NOMO-1 treated with dmso at 0.1 percent for 144 hours (cell line): ENCODE results near the gene TCF19.
"Not testable (repeated sequence)": the region's sequence is repeated elsewhere in the genome, so short reads cannot be mapped to it uniquely, and the experiment has no call there.

Experiments
- DNase-seq: peaks from one replicate; lab custom pipeline; 2025; ENCODE audit not compliant: unreplicated experiment; lab: John Stamatoyannopoulos, UW

The TCF19 gene

GRCh38 chr6:31161216-31162126 is 3.1 kb downstream of the TCF19 start:
- no peak for DNase-seq

GRCh38 chr6:31162463-31163165 is 4.2 kb downstream of the TCF19 start:
- no peak for DNase-seq

GRCh38 chr6:31163922-31164321 is 5.5 kb downstream of the TCF19 start:
- DNase-seq, result no peak

- DNase-seq, result not testable (repeated sequence)
Measured at GRCh38 chr6:31164475-31165063, 6.2 kb downstream of the TCF19 start.

GRCh38 chr6:31165064-31165832 is 6.9 kb downstream of the TCF19 start:
- DNase-seq, result not testable (repeated sequence)

GRCh38 chr6:31165986-31166385 is 7.6 kb downstream of the TCF19 start:
- no peak for DNase-seq

- no peak for DNase-seq
Measured at GRCh38 chr6:31168606-31169005, 10.2 kb downstream of the TCF19 start.

- no peak for DNase-seq
Measured at GRCh38 chr6:31169123-31169857, 10.9 kb downstream of the TCF19 start.

GRCh38 chr6:31169858-31170599 is 11.6 kb downstream of the TCF19 start:
- DNase-seq, result not testable (repeated sequence)

- DNase-seq, result no peak
Measured at GRCh38 chr6:31170600-31170881, 12.2 kb downstream of the TCF19 start, which contains the start of gene POU5F1. POU5F1 (minus strand) TSS chr6:31170682; CDS start chr6:31170620, 62 bp downstream.

GRCh38 chr6:31170987-31171671 is 12.7 kb downstream of the TCF19 start:
- DNase-seq, result no peak

- DNase-seq, result no peak
Measured at GRCh38 chr6:31171931-31172905, 13.8 kb downstream of the TCF19 start.

- DNase-seq, result no peak
Measured at GRCh38 chr6:31172973-31173384, 14.6 kb downstream of the TCF19 start.

GRCh38 chr6:31173406-31173805 is 15.0 kb downstream of the TCF19 start:
- DNase-seq, result no peak

GRCh38 chr6:31174378-31174777 is 16.0 kb downstream of the TCF19 start:
- DNase-seq, result no peak

GRCh38 chr6:31175971-31176370 is 17.6 kb downstream of the TCF19 start:
- no peak for DNase-seq

- DNase-seq, result no peak
Measured at GRCh38 chr6:31178143-31179041, 20.0 kb downstream of the TCF19 start.
